Spleen (tissue), 11 donors: ENCODE results near the gene BLVRB. TPM values are rescaled to one million over a fixed set of nuclear protein-coding genes. Genes with fewer than 3 reads are reported as not detected.

Source experiments
- DNase-seq: peaks from one replicate; pipeline ENCODE4 v3.0.0-alpha.2; 2020
- H3K27ac ChIP-seq, 8 donors: fragments of 200-600 bp; sonication (generic) in 7 of 8; 1 replicate in 4 of 8; 2 replicates in 4 of 8; pipeline versions ENCODE4 v1.5.0 to v1.8.0; 2016 to 2021; ENCODE audit warnings: inconsistent platforms in 4 of 8, mild to moderate bottlenecking in 4 of 8, moderate library complexity in 1 of 8
- H3K27me3 ChIP-seq, 7 donors: fragments of 200-600 bp; sonication (generic) in 6 of 7; replicated peaks in 1 of 7; 1 replicate in 4 of 7; 2 replicates in 3 of 7; pipeline versions ENCODE4 v1.5.0 to v1.8.0; 2016 to 2021; ENCODE audit warnings: inconsistent platforms in 3 of 7, mild to moderate bottlenecking in 1 of 7
- H3K36me3 ChIP-seq, 6 donors: fragments of 200-600 bp; sonication (generic) in 5 of 6; 1 replicate in 4 of 6; 2 replicates in 2 of 6; pipeline versions ENCODE4 v1.5.0 to v1.8.0; 2016 to 2021; ENCODE audit warnings: inconsistent platforms in 2 of 6
- H3K4me1 ChIP-seq, 6 donors: fragments of 200-600 bp; sonication (generic) in 5 of 6; 1 replicate in 3 of 6; 2 replicates in 3 of 6; pipeline versions ENCODE4 v1.5.0 to v1.8.0; 2016 to 2021; ENCODE audit warnings: inconsistent platforms in 3 of 6
- H3K4me3 ChIP-seq, 8 donors: fragments of 200-600 bp; sonication (generic) in 7 of 8; 1 replicate in 4 of 8; 2 replicates in 4 of 8; pipeline versions ENCODE4 v1.5.0 to v1.8.0; 2016 to 2021; ENCODE audit warnings: inconsistent platforms in 4 of 8, mild to moderate bottlenecking in 4 of 8, moderate library complexity in 2 of 8
- H3K9me3 ChIP-seq, 8 donors: fragments of 200-600 bp; sonication (generic) in 7 of 8; 1 replicate in 4 of 8; 2 replicates in 4 of 8; pipeline versions ENCODE4 v1.5.0 to v1.8.0; 2016 to 2021; ENCODE audit warnings: inconsistent platforms in 4 of 8
- CTCF ChIP-seq, 11 experiments: fragments of 200-600 bp in 7 of 11; fragments of 450-650 bp in 4 of 11; sonication (generic) in 4 of 11; IDR thresholded peaks in 8 of 11; conservative IDR thresholded peaks in 3 of 11; 1 replicate in 7 of 11; 2 replicates in 4 of 11; pipeline versions ENCODE4 v1.4.0 to v1.8.0; 2016 to 2021; ENCODE audit warnings: antibody characterized with exemption in 11 of 11, inconsistent platforms in 4 of 11, mild to moderate bottlenecking in 1 of 11
- POLR2A ChIP-seq, 3 donors: fragments of 450-650 bp; IDR thresholded peaks; one replicate each; pipeline ENCODE4 v1.5.1; 2017; ENCODE audit warnings: antibody characterized with exemption in 3 of 3, mild to moderate bottlenecking in 1 of 3
- POLR2AphosphoS5 ChIP-seq, 3 donors: sonication (generic); formaldehyde crosslinking; IDR thresholded peaks; one replicate each; pipeline ENCODE4 v1.5.1; 2017; ENCODE audit warnings: antibody characterized with exemption in 3 of 3
- WGBS, 5 donors: extraction: QIAGEN DNeasy Blood & Tissue Kit in 3 of 5; methylation state at CpG; one replicate each; pipeline versions ENCODE4 v1.1.5 to v1.1.7; 2013 to 2018; 5-methylcytosine and 5-hydroxymethylcytosine counted together
- intact Hi-C: fragments of 100-400 bp; cut with DNase I; formaldehyde crosslinking; loops from one replicate; pipeline ENCODE4 v1.15.0; 2023; ENCODE audit warnings: low total_unique reads
- polyA plus RNA-seq, 3 donors: library from polyadenylated mRNA; stranded (reverse); fragments of 200-250 nt; gene quantifications; one replicate each; pipeline ENCODE4 v1.2.1, GENCODE V29; 2013
- total RNA-seq, 7 donors: library from RNA; depleted of rRNA in 3 of 7; stranded (reverse); fragments of >200 nt in 3 of 7; fragmentation: NEBNext Ultra II Directional in 4 of 7; extraction: Animal tissue kit (Norgen Biotek cat#: 25700) in 4 of 7; gene quantifications; one replicate each; pipeline versions ENCODE4 v1.1.0 to v1.2.1, GENCODE V29; 2016 to 2021
- donor health status: healthy with polysubstance abuse.
- donor health status: DM: no; HTN: no; CAD: no; lungs with moderate emphysema.
- donor health status: DM: no; HTN: no; CAD: no.
- donor health status: Bipolar disorder and iron deficiency.
- donor health status: healthy.
- donor health status: DM: no; HTN: no; CAD: no.
- donor health status: DM: yes; HTN: yes; CAD: no.

The BLVRB gene
- total and polyA plus RNA-seq, 10 donors: 90.6 to 243 (median 178) TPM

DNA sequence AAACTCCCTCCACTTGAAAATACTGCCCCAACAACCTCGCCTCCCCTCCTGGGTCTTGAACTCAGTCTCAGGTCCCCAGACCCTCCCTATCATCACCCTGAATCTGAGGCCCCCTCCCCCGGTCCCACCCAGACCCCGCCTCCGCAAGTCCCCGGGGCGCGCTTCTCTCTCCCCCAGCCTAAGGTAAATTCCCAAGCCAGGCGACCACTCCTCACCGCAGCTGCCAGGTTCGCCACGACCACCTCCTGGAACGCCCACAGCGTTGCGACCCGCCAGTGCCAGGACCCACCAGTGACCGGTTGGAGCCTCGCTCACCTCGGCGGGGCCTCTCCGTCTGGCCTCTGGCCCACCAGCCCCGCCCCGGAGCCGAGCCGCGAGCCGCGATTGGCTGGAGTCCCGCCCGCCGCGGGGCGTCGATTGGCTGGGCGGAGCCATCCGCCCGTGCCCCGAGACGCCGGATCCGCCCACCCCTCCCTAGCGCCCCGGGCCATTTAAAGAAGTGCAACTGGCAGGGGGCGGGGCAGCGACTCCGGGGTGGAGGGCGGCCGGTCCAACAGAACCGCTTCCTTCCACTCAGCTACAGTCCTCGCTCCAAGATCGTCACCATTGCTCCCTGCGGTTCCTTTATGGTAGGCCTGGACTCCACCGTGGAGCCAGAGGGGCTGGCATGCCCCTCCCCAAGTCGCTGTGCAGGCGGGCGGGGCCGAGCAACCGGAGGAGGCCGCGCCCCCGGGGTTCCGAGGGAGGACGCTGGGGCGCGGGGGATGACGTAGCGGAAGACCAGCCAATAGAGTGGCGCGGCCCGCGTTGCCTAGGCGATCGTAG is 21.3 kb downstream of the BLVRB start, which contains the start of gene SERTAD3:
TSS of gene SERTAD3 (minus strand) at position 336 of the 825 bp plus-strand sequence. CDS start 2,255 bp downstream, outside the sequence.
- 0 to 2% (median 0%) methylated on average over 30 to 72 of the region's 72 CpGs for WGBS, 5 donors
- Histone ChIP-seq H3K4me3 (peak within 1 kb of the TSS; percentile 73 to 95 (median 91)), H3K9me3 (no peaks in the 10 kb centered on the region), H3K36me3 (peaks cover 0 to 59% (median 24%) of the 10 kb centered on the region in 6 donors), H3K4me1 (peaks cover 17 to 49% (median 27%) of the 10 kb centered on the region in 6 donors), H3K27me3 (no peaks in the 10 kb centered on the region), H3K27ac (peak within 1 kb of the TSS; percentile 92 to 99 (median 96))
- intact Hi-C loops: loop anchor here (10.0 kb wide), 1 partner anchor 131 kb away; the partner anchor contains the start of gene SHKBP1
- TF ChIP-seq POLR2AphosphoS5 (IDR thresholded peaks at IDR 0.05) (peak; percentile 96 to 98 (median 97)), CTCF (IDR thresholded peaks at IDR 0.05 in 8 of 11, conservative IDR thresholded peaks at IDR 0.05 in 3 of 11) (peak in 6 of 11 experiments; percentile 5 to 69 (median 49)), POLR2A (IDR thresholded peaks at IDR 0.05) (peak in 2 of 3 donors; percentile 82)
- DNase-seq: peak; percentile 99

DNA sequence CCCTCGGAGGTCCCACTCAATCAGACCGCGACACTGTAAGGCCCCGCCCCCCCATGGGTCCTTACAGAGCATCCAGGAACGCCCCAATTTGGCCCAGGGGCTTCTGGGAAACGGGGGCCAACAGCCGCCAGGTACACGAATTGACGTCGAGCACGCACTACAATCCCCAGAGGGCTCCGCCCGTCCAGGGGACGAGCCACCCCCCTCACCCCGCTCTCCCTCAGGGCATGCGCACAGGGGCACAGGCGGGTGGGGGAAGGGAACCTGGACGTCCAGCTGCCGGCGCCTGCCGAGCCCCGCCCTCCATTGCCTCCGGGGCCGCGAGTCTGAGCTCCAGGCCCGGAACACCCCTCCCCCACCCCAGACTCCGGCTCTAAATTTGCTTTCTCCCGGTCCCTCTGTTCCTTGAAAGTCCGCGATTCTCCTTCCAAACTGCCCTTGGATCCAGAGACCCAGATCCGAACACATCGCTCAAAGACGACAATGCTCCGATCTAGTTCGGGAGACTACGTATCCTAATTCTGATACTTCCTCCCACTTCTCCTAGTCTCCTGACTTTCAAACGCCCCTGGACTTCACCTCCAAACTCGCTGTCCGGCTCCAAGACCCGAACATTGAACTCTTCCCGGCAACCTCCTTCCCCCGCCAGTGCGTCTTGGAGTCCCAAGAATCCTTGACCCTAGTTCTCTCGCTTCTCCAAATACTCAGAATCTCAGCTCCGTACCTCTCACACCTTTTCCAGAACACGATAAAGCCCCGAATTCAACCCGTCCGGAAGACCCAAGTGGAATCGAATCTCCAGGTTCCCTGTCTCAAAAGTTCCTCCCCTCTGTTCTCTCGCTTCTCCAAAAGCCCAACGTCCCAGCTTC is 22.2 kb downstream of the BLVRB start:
- Histone ChIP-seq H3K27me3 (no peaks in the 10 kb centered on the region), H3K4me1 (peaks cover 17 to 50% (median 27%) of the 10 kb centered on the region in 6 donors), H3K9me3 (no peaks in the 10 kb centered on the region), H3K27ac (peak overlapping the region; percentile 92 to 99 (median 96)), H3K36me3 (peaks cover 0 to 50% (median 24%) of the 10 kb centered on the region in 6 donors), H3K4me3 (peak overlapping the region; percentile 73 to 95 (median 91))
- intact Hi-C loops: loop anchor here (10.0 kb wide), 1 partner anchor 131 kb away; the partner anchor contains the start of gene SHKBP1
- 0 to 1% (median 1%) methylated on average over 40 to 52 of the region's 52 CpGs for WGBS, 5 donors
- peak; percentile 99 for DNase-seq
- TF ChIP-seq CTCF (IDR thresholded peaks at IDR 0.05 in 8 of 11, conservative IDR thresholded peaks at IDR 0.05 in 3 of 11): peak in 3 of 11 experiments; percentile 21 to 31 (median 26)
- TF ChIP-seq POLR2AphosphoS5 (IDR thresholded peaks at IDR 0.05): peak; percentile 85 to 93 (median 90)
- peak in 1 of 3 donors; percentile 10 for TF ChIP-seq POLR2A (IDR thresholded peaks at IDR 0.05)

- H3K4me3 ChIP-seq: peak overlapping the region; percentile 73 to 95 (median 91)
- peak overlapping the region; percentile 92 to 99 (median 96) for H3K27ac ChIP-seq
- H3K4me1 ChIP-seq: peaks cover 17 to 50% (median 27%) of the 10 kb centered on the region in 6 donors
- intact Hi-C loops: loop anchor here (10.0 kb wide), 1 partner anchor 132 kb away; the partner anchor contains the start of gene SHKBP1
- H3K27me3 ChIP-seq: no peaks in the 10 kb centered on the region
- DNase-seq: no peak
- 16 to 20% (median 17%) methylated on average over 22 of the region's 22 CpGs for WGBS, 5 donors
- peaks cover 0 to 42% (median 23%) of the 10 kb centered on the region in 6 donors for H3K36me3 ChIP-seq
- no peak for TF ChIP-seq POLR2AphosphoS5 (IDR thresholded peaks at IDR 0.05)
- H3K9me3 ChIP-seq: no peaks in the 10 kb centered on the region
Measured at GRCh38 chr19:40442328-40443130, 23.0 kb downstream of the BLVRB start.
